ENCODE measurements around the gene NET1. TPM values are rescaled to one million over a fixed set of nuclear protein-coding genes. Genes with fewer than 3 reads are reported as not detected.

The NET1 gene
- total RNA-seq, 2 experiments from 2014 or later = 29.9 to 38.6 TPM

DNA sequence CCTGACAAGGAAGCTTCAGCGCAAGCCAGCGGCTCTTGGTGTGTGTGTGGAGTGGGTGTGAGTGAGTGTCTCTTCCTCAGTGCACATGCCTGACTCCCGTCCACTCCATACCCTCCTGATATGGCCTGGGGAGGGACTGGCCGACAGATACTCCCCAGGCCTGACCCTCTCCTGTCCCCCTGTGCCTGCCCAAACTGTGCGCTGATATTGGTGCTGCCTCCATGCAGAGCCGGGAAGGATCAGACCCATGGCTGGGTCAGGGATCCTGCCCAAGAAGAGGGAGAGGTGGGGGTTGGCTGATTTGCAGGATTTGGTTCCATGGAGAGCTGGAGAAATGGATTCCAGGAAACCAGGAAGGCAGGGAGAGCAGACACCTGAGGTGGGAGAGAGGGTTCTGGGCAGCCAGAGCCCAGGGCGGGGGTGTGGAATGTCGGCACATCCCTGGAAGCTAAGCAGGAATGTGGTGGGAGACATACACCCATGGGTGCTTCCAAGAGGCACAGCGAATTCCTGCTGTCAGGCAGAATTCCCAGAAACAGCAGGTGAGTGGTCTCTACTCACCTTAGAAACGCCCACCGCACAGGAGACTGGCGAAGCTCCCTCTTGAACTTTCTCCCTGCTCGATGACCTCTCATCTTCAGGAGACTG, 80.7 kb downstream of the NET1 start:
- Mint-ChIP-seq H3K4me3 (no peak overlapping the region), H3K27ac (no peak overlapping the region), H3K27me3 (ENCODE audit: low read depth) (no peaks in the 10 kb centered on the region), H3K9me3 (ENCODE audit: insufficient read depth) (peaks cover 9% of the 10 kb centered on the region), H3K4me1 (ENCODE audit: low read depth) (no peaks in the 10 kb centered on the region), H3K36me3 (ENCODE audit: low read depth) (no peaks in the 10 kb centered on the region)
- CTCF ChIA-PET = no interaction called here
- DNase-seq (no peak), ATAC-seq (no peak)
- POLR2A ChIA-PET = no interaction called here

DNA sequence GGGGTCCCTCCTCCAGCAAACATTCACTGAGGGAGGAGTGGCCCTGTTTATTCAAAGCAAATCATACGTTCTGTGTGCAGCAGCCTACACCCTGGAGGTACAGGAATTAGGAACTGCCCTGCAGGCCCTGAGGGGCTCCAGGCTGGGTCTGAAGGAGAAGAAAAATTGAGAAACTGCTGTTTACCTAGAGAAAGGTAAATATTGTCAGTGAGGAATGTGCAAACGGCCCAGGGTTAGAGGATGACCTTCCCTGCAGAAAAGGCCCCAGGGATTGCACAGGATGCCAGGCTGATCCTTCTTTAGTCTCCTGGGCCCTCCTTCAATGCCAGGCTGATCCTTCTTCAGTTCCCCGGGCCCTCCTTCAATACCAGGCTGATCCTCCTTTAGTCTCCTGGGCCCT, 81.3 kb downstream of the NET1 start:
- ChIA-PET POLR2A (no interaction called here), CTCF (no interaction called here)
- Mint-ChIP-seq H3K9me3 (ENCODE audit: insufficient read depth) (peaks cover 9% of the 10 kb centered on the region), H3K36me3 (ENCODE audit: low read depth) (no peaks in the 10 kb centered on the region), H3K27ac (no peak overlapping the region), H3K4me3 (no peak overlapping the region), H3K27me3 (ENCODE audit: low read depth) (no peaks in the 10 kb centered on the region), H3K4me1 (ENCODE audit: low read depth) (no peaks in the 10 kb centered on the region)
- DNase-seq (no peak), ATAC-seq (no peak)

GRCh38 chr10:5494611-5495010, 82.3 kb downstream of the NET1 start:
- ChIA-PET CTCF (interaction anchor here (1.1 kb wide), 1 partner anchor 128 kb away, joined by 3 read pairs; no protein-coding TSS in a partner anchor), POLR2A (no interaction called here)
- Mint-ChIP-seq H3K27ac (no peak overlapping the region), H3K9me3 (ENCODE audit: insufficient read depth) (peaks cover 9% of the 10 kb centered on the region), H3K4me3 (no peak overlapping the region), H3K27me3 (ENCODE audit: low read depth) (no peaks in the 10 kb centered on the region), H3K36me3 (ENCODE audit: low read depth) (no peaks in the 10 kb centered on the region), H3K4me1 (ENCODE audit: low read depth) (no peaks in the 10 kb centered on the region)
- ATAC-seq (no peak), DNase-seq (no peak)

GRCh38 chr10:5496261-5497250, 84.2 kb downstream of the NET1 start:
- ATAC-seq (no peak), DNase-seq (no peak)
- no peak overlapping the region for H3K4me3 Mint-ChIP-seq
- H3K4me1 Mint-ChIP-seq (ENCODE audit: low read depth) = no peaks in the 10 kb centered on the region
- peaks cover 9% of the 10 kb centered on the region for H3K9me3 Mint-ChIP-seq (ENCODE audit: insufficient read depth)
- no peaks in the 10 kb centered on the region for H3K36me3 Mint-ChIP-seq (ENCODE audit: low read depth)
- H3K27ac Mint-ChIP-seq = no peak overlapping the region
- H3K27me3 Mint-ChIP-seq (ENCODE audit: low read depth) = peaks cover 6% of the 10 kb centered on the region
- POLR2A ChIA-PET = no interaction called here
- CTCF ChIA-PET = interaction anchor here (0.8 kb wide), 1 partner anchor 7 kb away, joined by 3 read pairs; no protein-coding TSS in a partner anchor

GRCh38 chr10:5497289-5497688, 84.9 kb downstream of the NET1 start:
- Mint-ChIP-seq H3K27me3 (ENCODE audit: low read depth) (peaks cover 6% of the 10 kb centered on the region), H3K4me1 (ENCODE audit: low read depth) (no peaks in the 10 kb centered on the region), H3K9me3 (ENCODE audit: insufficient read depth) (peaks cover 7% of the 10 kb centered on the region), H3K4me3 (no peak overlapping the region), H3K27ac (no peak overlapping the region), H3K36me3 (ENCODE audit: low read depth) (no peaks in the 10 kb centered on the region)
- ChIA-PET POLR2A (no interaction called here), CTCF (no interaction called here)
- no peak for DNase-seq
- no peak for ATAC-seq

DNA sequence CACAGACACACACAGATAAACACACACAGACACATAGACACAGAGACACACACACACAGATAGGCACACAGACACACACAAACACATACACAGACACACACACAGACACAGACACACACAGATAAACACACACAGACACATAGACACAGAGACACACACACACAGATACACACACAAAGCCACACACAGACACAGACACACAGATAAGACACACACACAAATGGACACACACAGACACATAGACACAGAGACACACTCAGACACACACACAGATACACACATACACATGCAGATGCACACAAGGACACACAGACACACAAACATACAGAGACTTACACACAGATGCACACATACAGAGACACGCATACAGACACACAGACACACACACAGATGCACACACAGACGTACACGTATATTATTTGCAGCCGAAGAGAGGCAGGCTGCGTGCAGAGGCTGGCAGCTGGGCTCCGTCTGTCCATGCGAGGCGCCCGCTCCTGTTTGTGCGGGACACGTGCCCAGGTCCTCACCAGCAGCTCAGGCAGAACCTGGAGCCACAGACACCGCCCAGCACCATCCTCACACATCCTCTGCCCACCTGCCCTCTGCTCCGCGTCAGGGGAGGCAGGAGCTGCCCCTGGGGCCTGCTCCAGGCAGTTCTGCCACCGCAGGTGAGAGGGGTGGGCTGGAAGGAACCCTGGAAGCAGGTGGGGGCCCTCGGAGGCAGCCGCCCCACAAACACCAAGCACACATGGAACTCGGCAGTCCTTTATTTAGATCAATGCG, 85.8 kb downstream of the NET1 start:
- Mint-ChIP-seq H3K4me1 (ENCODE audit: low read depth) (no peaks in the 10 kb centered on the region), H3K9me3 (ENCODE audit: insufficient read depth) (no peaks in the 10 kb centered on the region), H3K27ac (no peak overlapping the region), H3K27me3 (ENCODE audit: low read depth) (peaks cover 11% of the 10 kb centered on the region), H3K36me3 (ENCODE audit: low read depth) (no peaks in the 10 kb centered on the region), H3K4me3 (no peak overlapping the region)
- ChIA-PET POLR2A (no interaction called here), CTCF (interaction anchor here (1.3 kb wide), 1 partner anchor 125 kb away, joined by 3 read pairs; no protein-coding TSS in a partner anchor)
- no peak for DNase-seq
- ATAC-seq = no peak

DNA sequence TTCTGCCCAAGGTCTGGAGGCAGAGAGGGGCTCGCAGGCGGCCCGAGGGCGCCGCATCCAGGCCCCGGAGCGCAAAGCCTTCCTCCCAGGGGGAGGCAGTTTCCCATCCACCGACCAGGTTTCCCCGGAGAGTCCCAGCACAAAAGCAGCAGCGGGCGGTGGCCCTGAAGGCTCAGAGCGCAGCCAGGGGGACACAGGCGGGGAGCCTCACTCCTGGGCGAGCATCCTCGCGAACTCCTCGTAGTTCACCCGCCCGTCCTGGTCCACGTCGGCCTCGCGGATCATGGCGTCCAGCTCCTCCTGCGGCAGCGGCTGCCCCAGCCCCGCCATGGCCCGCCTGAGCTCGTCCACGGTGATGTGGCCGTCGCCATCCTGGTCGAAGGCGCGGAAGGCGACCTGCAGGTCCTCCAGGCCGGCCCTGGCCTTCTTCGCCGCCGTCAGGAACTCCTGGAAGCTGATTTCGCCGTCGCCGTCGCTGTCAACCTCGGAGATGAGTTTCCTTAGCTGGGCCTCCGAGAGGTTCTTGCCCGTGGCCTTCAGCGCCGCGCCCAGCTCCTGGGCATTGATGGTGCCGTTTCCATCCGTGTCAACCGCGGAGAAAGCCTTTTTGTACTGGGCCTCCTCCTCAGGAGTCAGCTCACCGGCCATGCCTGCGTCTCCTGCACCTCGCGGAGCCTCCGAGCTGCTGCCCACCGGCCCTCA, 86.6 kb downstream of the NET1 start:
- H3K4me3 Mint-ChIP-seq = no peak overlapping the region
- no peaks in the 10 kb centered on the region for H3K36me3 Mint-ChIP-seq (ENCODE audit: low read depth)
- H3K4me1 Mint-ChIP-seq (ENCODE audit: low read depth) = no peaks in the 10 kb centered on the region
- ChIA-PET CTCF (interaction anchor here (1.3 to 1.8 kb wide), 2 partner anchors 12 to 124 kb away, joined by 3 to 4 read pairs; no protein-coding TSS in a partner anchor), POLR2A (no interaction called here)
- peaks cover 17% of the 10 kb centered on the region for H3K27me3 Mint-ChIP-seq (ENCODE audit: low read depth)
- ATAC-seq (no peak), DNase-seq (no peak)
- no peaks in the 10 kb centered on the region for H3K9me3 Mint-ChIP-seq (ENCODE audit: insufficient read depth)
- no peak overlapping the region for H3K27ac Mint-ChIP-seq

DNA sequence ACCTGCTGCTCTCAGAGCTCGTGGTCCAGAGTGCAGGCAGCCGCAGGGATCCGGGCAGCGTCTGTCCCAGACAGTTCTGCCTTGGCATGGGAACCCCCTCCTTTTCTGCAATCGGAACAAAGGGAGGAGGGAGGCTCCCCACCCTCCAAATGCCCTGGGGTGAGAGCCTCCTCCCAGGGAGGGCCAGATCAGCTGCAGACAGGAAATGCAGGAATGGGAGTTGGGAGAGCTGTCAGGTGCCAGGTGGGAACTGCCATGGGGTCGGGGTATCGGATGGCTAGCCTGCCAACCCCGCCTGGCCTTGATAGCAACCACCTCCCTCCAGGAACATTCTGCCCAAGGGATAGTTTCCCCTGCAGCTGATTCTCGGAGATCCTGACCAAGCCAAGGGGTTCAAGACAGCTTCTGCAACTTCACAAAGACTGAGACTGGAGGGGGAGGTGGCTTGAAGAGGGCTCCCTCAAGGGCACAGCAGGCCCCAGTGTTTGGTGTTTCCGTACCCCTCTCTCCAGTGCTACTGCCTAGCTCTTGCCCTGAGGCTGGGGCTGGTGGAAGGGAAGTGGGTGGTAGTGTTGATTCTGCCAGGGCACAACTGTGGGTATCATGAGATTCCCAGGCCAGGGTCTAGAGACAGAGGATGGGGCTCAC, 87.3 kb downstream of the NET1 start, which contains the start of gene CALML5:
TSS of gene CALML5 (minus strand) at position 78 of the 648 bp plus-strand sequence. CDS start 132 bp downstream, outside the sequence.
- ChIA-PET CTCF (interaction anchor here (1.3 to 1.8 kb wide), 2 partner anchors 11 to 124 kb away, joined by 3 to 4 read pairs; no protein-coding TSS in a partner anchor), POLR2A (no interaction called here)
- no peak within 1 kb of the TSS for H3K27ac Mint-ChIP-seq
- no peaks in the 10 kb centered on the region for H3K4me1 Mint-ChIP-seq (ENCODE audit: low read depth)
- DNase-seq (no peak), ATAC-seq (no peak)
- H3K36me3 Mint-ChIP-seq (ENCODE audit: low read depth) = no peaks in the 10 kb centered on the region
- H3K27me3 Mint-ChIP-seq (ENCODE audit: low read depth) = peaks cover 19% of the 10 kb centered on the region
- no peaks in the 10 kb centered on the region for H3K9me3 Mint-ChIP-seq (ENCODE audit: insufficient read depth)
- H3K4me3 Mint-ChIP-seq = no peak within 1 kb of the TSS

GRCh38 chr10:5500162-5500670, 87.9 kb downstream of the NET1 start:
- H3K4me3 Mint-ChIP-seq = no peak overlapping the region
- H3K27ac Mint-ChIP-seq = no peak overlapping the region
- H3K9me3 Mint-ChIP-seq (ENCODE audit: insufficient read depth) = no peaks in the 10 kb centered on the region
- peaks cover 21% of the 10 kb centered on the region for H3K27me3 Mint-ChIP-seq (ENCODE audit: low read depth)
- H3K36me3 Mint-ChIP-seq (ENCODE audit: low read depth) = no peaks in the 10 kb centered on the region
- DNase-seq (no peak), ATAC-seq (no peak)
- CTCF ChIA-PET = interaction anchor here (1.8 kb wide), 1 partner anchor 10 kb away, joined by 4 read pairs; no protein-coding TSS in a partner anchor
- H3K4me1 Mint-ChIP-seq (ENCODE audit: low read depth) = no peaks in the 10 kb centered on the region
- POLR2A ChIA-PET = no interaction called here

GRCh38 chr10:5500910-5501309, 88.6 kb downstream of the NET1 start:
- CTCF ChIA-PET = interaction anchor here (1.5 kb wide), 1 partner anchor 122 kb away, joined by 8 read pairs; no protein-coding TSS in a partner anchor

More at GRCh38 chr10:5500910-5501309, 88.6 kb downstream of the NET1 start:
- no peaks in the 10 kb centered on the region for H3K36me3 Mint-ChIP-seq (ENCODE audit: low read depth)
- no peaks in the 10 kb centered on the region for H3K9me3 Mint-ChIP-seq (ENCODE audit: insufficient read depth)
- no peak overlapping the region for H3K4me3 Mint-ChIP-seq
- POLR2A ChIA-PET = interaction anchor here (0.7 kb wide), 1 partner anchor 13 kb away, joined by 3 read pairs; no protein-coding TSS in a partner anchor
- ATAC-seq (no peak), DNase-seq (no peak)
- peaks cover 23% of the 10 kb centered on the region for H3K27me3 Mint-ChIP-seq (ENCODE audit: low read depth)
- no peaks in the 10 kb centered on the region for H3K4me1 Mint-ChIP-seq (ENCODE audit: low read depth)
- no peak overlapping the region for H3K27ac Mint-ChIP-seq

All from activated CD8-positive, alpha-beta T cell treated with anti-CD3 and anti-CD28 coated beads, Interleukin-2, amount 10 ng/mL, durations not matched to agents 7 days and 5 days (primary cell).